Ectodermal cell (in vitro differentiated cells): ENCODE results near the gene HMGN1.
A peak's percentile ranks its signal among the peaks of the same experiment; 100 is the strongest.

Source experiments
- H3K27ac ChIP-seq: 2 replicates; pipeline ENCODE4 v1.7.0; 2013; ENCODE audit warnings: mild to moderate bottlenecking, low read depth, low read length; ENCODE audit not compliant: insufficient read depth, poor library complexity, severe bottlenecking
- H3K27me3 ChIP-seq: 2 replicates; pipeline ENCODE4 v1.7.0; 2013; ENCODE audit warnings: mild to moderate bottlenecking, low read length; ENCODE audit not compliant: insufficient read depth, control insufficient read depth, poor library complexity, severe bottlenecking
- H3K36me3 ChIP-seq: one replicate; pipeline ENCODE4 v1.7.0; 2013; ENCODE audit warnings: low read length; ENCODE audit not compliant: control insufficient read depth, insufficient read depth
- H3K4me1 ChIP-seq: one replicate; pipeline ENCODE4 v1.7.0; 2013; ENCODE audit warnings: low read length; ENCODE audit not compliant: control insufficient read depth, insufficient read depth
- H3K4me3 ChIP-seq: 2 replicates; pipeline ENCODE4 v1.7.0; 2013; ENCODE audit warnings: low read depth, low read length, control low read depth; ENCODE audit not compliant: insufficient read depth
- H3K9me3 ChIP-seq: 2 replicates; pipeline ENCODE4 v1.7.0; 2013; ENCODE audit warnings: mild to moderate bottlenecking, low read length, moderate library complexity; ENCODE audit not compliant: control insufficient read depth
- WGBS, 2 experiments: methylation state at CpG; one replicate each; pipeline ENCODE4 v1.1.7; 2013; ENCODE audit warnings: missing lambda C conversion rate in 2 of 2; 5-methylcytosine and 5-hydroxymethylcytosine counted together

The HMGN1 gene

DNA sequence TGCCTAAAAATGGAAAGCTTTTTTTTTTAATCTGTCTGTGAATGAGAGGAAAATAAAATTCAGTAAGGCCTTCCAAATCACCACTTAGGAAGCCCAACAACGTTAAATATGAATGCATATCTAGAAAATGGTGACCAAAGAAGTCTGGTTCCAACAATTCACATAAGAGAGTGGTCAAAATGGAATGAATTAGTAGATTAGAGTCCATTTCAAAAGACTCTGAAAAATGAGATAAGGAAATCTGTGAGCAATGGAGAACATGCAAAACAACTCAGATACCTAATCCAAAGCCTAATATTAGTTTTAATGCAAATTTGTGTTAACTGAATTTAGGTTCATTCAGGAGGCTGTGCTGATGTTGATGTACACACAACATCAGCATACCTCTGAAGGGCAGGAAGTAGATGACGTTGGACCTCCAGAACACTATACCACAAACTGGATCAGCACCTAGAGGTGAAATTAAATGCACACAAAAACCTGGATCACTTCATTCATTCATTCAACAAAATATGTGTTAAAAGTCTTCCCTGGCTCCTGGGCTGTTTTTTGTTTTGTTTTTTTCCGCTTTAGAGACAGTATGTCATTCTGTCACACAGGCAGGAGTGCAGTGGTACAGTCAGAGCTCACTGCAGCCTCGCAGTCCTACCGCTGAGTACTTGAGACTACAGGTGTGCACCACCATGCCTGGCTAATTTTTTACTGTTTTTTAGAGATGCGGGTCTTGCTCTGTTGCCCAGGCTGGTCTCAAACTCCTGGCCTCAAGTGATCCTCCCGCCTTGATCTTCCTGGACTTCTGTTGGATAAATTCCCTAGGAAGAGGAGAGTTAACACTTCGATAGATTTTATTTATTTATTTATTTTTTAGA, 30.6 kb downstream of the HMGN1 start:
- Histone ChIP-seq H3K4me3 (no peak overlapping the region), H3K27ac (no peak overlapping the region), H3K36me3 (no peaks in the 10 kb centered on the region), H3K27me3 (no peaks in the 10 kb centered on the region), H3K9me3 (no peaks in the 10 kb centered on the region), H3K4me1 (peaks cover 2% of the 10 kb centered on the region)
- WGBS, 2 experiments: 95 to 96% methylated on average over 8 of the region's 8 CpGs

DNA sequence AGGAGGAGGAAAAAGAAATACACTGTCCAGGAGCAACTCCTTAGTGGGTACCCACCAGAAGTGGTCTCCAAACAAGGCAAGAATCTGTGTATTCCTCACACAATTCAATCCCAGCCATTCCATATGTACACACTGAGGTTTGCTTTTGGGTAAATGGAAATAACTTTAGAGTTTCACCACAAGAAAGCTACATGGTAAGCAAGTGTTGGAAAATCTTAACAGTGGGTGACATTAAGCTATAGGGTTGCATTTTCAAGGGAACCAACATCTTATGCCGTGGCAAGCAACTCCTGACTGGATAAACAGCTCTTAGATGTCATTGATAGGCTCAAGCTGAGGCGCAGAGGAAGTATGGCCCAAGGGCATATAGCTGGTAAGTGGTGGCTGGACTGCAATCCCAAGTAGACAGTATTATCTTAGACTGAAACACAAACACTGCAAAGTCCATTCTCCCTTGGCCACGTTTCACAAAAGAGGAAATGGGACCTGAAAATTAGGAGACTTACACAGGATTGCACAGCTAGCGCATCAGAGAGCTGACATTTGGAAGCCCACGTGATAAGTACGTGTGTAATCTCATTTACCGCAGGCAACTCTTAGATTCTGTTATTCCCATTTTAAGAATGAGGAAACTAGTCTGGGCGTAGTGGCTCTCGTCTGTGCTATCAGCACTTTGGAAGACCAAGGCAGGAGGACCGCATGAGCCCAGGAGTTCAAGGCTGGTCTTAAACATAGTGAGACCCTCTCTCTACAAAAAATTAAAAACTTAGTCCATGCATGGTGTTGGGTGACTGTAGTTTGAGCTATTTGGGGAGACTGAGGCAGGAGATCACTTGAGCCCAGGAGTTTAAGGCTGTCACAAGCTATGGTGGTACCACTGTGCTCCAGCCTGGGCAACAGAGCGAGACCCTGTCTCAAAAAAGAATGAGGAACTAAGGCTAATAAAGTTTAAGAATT, 31.5 kb downstream of the HMGN1 start:
- H3K36me3 ChIP-seq: no peaks in the 10 kb centered on the region
- no peak overlapping the region for H3K27ac ChIP-seq
- no peak overlapping the region for H3K4me3 ChIP-seq
- no peaks in the 10 kb centered on the region for H3K27me3 ChIP-seq
- peaks cover 2% of the 10 kb centered on the region for H3K4me1 ChIP-seq
- WGBS, 2 experiments: 80 to 87% methylated on average over 11 of the region's 11 CpGs
- H3K9me3 ChIP-seq: no peaks in the 10 kb centered on the region

DNA sequence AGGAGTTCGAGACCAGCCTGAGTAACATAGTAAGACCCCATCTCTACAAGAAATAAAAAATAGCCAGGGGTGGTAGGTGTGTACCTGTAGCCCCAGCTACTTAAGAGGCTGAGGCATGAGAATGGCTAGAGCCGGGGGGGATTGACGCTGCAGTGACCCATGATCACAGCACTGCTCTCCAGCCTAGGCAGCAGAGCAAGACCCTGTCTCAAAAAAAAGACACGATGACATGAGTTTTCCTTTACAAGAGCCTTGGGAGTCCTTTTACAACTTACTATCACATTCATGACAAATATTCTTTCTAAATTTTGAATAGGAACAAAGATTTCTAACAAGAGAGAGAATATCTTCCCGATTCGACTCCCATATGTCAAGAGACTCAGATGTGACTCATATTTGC, 32.2 kb downstream of the HMGN1 start:
- Histone ChIP-seq H3K27me3 (no peaks in the 10 kb centered on the region), H3K4me3 (no peak overlapping the region), H3K36me3 (peaks cover under 1% of the 10 kb centered on the region), H3K27ac (no peak overlapping the region), H3K9me3 (no peaks in the 10 kb centered on the region), H3K4me1 (peaks cover 8% of the 10 kb centered on the region)
- 86 to 91% methylated on average over 5 to 6 of the region's 6 CpGs for WGBS, 2 experiments

DNA sequence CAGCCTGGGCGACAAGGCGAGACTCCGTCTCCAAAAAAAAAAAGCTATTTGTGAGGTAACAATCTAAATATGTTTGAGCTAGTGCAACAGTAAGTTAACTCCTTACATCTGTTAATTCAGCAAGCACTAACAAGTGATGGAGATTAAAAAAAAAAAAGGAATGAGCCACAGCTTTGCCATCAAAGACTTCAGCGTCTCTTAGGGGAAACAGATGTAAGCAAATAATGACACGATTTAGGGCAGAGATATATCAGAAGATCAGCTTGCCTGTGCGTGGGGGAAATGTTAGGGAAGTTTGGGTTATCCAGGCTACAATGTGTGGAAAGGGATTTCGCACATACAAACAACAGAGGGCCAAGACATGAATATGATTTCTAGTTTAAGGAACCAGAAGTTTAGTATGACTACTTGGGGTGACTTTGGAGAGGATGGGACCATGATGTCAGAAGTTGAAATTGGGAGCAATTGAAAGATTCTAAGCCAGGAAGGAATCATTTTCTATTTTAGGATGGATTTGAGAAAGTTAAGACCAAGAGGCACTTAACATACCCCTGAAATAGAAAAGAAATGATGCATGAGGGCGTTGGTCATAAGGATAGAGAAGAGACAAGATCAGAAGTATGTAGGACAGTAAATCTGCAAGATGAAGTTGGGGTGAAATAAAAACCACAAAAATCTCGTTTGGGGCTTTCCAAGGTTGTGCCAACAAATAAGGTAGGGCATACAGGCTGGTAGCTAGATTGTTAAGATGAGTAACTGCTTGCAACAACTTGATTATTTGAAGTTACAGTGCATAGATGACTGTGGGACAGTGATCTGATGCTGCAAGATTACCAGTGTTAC, 33.1 kb downstream of the HMGN1 start:
- WGBS, 2 experiments: 94 to 96% methylated on average over 9 of the region's 9 CpGs
- no peak overlapping the region for H3K27ac ChIP-seq
- no peaks in the 10 kb centered on the region for H3K27me3 ChIP-seq
- H3K4me1 ChIP-seq: peaks cover 9% of the 10 kb centered on the region
- peaks cover 7% of the 10 kb centered on the region for H3K36me3 ChIP-seq
- no peaks in the 10 kb centered on the region for H3K9me3 ChIP-seq
- no peak overlapping the region for H3K4me3 ChIP-seq

DNA sequence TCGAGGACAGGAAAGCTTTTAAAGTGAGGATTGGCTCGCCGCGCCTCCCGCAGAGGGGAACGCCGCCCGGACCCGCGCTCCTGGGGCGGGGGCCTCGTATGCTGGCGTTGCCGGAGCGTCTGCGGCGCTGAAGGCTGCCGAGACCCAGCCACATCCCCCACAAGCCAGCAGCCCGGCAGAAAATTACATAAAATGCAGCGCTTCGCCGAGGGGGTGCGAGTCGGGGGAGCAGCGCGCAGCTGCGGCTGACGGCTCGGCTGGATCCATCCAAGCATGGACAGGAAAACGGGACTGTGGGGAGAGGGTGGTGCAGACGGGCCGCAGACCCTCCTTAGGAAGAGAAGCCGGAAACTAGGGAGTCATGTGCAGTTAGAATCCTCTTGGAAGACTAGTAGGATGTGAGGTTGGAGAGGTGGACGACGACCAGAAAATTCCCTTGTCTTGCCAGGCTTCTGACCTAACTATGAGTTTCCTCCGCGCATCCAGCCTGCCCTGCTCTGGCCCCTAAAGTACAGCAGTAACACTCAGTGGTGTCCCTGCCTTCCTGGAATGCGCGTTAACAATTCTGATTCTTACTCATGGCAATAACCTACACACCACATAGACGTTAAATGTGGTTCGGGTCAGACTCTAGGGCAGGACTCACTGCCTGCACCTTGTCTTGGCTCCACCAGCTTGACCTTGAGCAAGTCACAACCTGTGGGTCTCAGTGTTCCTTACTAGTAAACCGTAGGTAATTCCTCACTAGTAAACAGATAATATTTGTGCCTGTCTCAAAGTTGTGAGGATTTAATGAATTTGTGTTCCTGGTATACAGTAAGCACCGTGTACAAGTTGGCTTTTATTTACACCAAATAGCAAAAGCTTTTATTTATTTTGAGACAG, 34.5 kb downstream of the HMGN1 start:
- H3K4me1 ChIP-seq: peaks cover 9% of the 10 kb centered on the region
- H3K9me3 ChIP-seq: no peaks in the 10 kb centered on the region
- no peaks in the 10 kb centered on the region for H3K27me3 ChIP-seq
- H3K4me3 ChIP-seq: peak overlapping the region; percentile 62
- peak overlapping the region; percentile 99 for H3K27ac ChIP-seq
- WGBS, 2 experiments: 6 to 8% methylated on average over 43 of the region's 43 CpGs
- peaks cover 7% of the 10 kb centered on the region for H3K36me3 ChIP-seq

DNA sequence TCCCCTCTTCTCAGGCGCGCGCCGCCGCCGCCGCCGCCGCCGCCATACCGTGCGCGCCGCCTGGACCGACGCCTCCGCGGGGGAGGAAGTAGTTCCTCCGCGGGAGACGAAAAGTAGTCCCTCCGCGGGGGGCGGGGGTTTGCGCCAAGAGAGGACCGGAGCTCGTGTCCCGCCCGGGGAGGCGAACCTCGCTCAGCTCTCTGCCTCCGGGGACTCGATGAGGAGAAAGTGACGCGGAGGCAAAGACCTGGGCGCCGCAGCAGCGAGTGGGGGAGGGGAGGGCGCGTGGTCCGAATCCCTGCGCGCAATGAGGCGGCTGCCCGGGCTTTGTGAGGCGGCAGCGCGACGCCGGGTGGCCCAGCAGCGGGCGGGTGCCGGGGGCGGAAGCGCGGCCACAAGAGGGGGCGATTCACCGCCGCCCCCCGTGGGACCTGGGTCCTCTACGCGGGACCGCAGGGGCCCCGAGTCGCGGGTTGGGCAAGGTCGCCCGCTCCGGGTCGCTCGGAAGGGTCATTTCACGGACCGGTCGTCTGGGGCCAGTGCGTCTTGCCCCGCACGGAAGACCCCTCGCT, 35.2 kb downstream of the HMGN1 start, which contains the start of gene BRWD1:
TSS of gene BRWD1 (minus strand) at position 62 of the 572 bp plus-strand sequence. CDS start 141 bp downstream, outside the sequence.
- no peaks in the 10 kb centered on the region for H3K27me3 ChIP-seq
- 0% methylated on average over 78 of the region's 78 CpGs for WGBS, 2 experiments
- peak within 1 kb of the TSS; percentile 99 for H3K27ac ChIP-seq
- peak within 1 kb of the TSS; percentile 62 for H3K4me3 ChIP-seq
- peaks cover 9% of the 10 kb centered on the region for H3K4me1 ChIP-seq
- no peaks in the 10 kb centered on the region for H3K9me3 ChIP-seq
- H3K36me3 ChIP-seq: peaks cover 7% of the 10 kb centered on the region

DNA sequence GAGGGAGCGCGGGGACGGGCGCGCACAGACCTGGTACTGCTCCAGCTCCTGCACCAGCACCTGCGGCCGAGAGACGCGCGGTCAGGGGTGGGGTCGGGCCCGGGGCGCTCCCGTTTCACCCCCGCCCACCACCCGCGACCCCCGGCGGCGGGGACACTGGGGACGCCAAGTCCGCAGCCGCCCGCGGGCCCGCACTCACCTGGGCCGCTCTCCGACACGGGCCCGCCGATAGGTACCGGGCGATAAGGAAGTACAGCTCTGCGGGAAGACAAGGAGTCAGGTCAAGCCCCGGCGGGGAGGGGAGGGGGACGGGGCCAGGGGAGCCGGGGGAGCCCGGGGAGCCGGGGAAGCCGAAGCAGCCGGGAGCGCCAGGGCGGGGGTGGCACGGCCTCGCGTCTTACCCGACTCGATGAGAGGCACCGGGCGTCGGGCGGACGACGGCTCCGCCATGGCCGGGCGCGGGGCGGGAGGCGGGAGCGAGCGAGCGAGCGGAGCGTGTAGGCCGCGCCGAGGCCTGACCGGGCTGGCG, 35.8 kb downstream of the HMGN1 start:
- H3K27me3 ChIP-seq: no peaks in the 10 kb centered on the region
- 0 to 1% methylated on average over 71 of the region's 71 CpGs for WGBS, 2 experiments
- H3K27ac ChIP-seq: peak overlapping the region; percentile 99
- no peaks in the 10 kb centered on the region for H3K9me3 ChIP-seq
- H3K4me1 ChIP-seq: peaks cover 9% of the 10 kb centered on the region
- peaks cover 7% of the 10 kb centered on the region for H3K36me3 ChIP-seq
- peak overlapping the region; percentile 62 for H3K4me3 ChIP-seq

DNA sequence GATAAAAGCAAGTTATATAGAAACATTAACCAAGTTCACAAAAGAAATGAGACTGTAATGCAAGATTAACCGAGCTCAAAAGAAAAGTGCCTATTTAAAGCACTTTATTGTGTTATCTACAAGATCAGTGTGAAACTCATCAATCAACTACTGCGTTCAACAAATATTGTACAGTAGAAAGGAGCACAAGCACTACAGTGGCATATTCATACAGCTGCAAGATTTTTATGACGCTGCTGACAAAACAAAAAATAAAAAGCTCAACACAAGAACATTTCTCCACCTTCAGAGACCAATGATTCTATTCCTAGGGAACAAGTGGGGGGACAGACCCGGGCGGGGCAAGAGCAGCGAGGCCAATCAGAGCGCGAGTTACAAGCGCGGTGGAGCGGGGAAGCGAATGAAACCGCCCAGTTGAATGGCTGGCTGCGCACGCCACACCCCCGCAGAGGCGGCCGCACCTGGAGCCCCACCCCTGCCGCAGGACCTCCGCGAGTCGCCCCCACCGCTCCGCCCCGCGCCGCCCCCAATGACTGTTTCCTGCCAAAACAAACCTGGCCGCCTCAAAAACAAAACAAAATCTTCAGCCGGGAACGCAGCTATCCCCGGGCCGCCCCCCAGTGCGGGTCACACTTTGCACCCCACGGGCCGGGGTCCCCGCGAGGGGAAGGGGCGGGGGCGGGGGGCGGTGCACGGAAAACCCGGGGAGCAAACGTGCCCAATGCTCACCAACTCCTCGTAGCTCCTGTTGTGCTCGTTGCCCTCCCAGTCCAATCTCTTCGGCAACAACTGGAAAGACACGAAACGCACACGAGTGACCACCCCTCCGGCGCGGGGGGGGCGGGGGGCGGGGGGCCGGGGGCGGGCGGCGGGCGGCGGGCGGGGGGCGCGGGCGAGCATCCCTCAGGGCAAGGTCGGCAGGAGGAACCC, 36.5 kb downstream of the HMGN1 start:
- Histone ChIP-seq H3K27ac (peak overlapping the region; percentile 22), H3K4me1 (peaks cover 9% of the 10 kb centered on the region), H3K27me3 (no peaks in the 10 kb centered on the region), H3K4me3 (peak overlapping the region; percentile 62), H3K9me3 (no peaks in the 10 kb centered on the region), H3K36me3 (peaks cover 7% of the 10 kb centered on the region)
- WGBS, 2 experiments: 3% methylated on average over 64 of the region's 65 CpGs
